K562 (cell line): Measurements from ENCODE around the gene KCNC3. TPM values are rescaled to one million over a fixed set of nuclear protein-coding genes. Genes with fewer than 3 reads are reported as not detected.
A peak's percentile ranks its signal among the peaks of the same experiment; 100 is the strongest.

Experiments used
- NCOA6 ChIP-seq: fragments of 450-650 bp; IDR thresholded peaks from 2 replicates; pipeline ENCODE4 v1.6.1; 2017; ENCODE audit warnings: mild to moderate bottlenecking
- ZNF445 ChIP-seq: fragments of 250-450 bp; sonication (Bioruptor Pico); IDR thresholded peaks from 2 replicates; pipeline ENCODE4 v1.4.0; 2020; ENCODE audit warnings: low read depth, mild to moderate bottlenecking, moderate library complexity
- polyA plus RNA-seq, 8 experiments: library from polyadenylated mRNA; depleted of rRNA in 4 of 8; stranded (reverse) in 5 of 8; unstranded in 3 of 8; fragments of >200 nt; fragmentation: Nextera tagmentation in 2 of 8; fragmentation: Illumina TruSeq in 1 of 8; extraction: Ambion mirVana in 2 of 8; extraction: Trizol in 1 of 8; gene quantifications; 2 replicates each; pipeline versions ENCODE4 v1.2.1 to v1.2.3, GENCODE V29; 2011 to 2014; ENCODE audit warnings: inconsistent platforms in 1 of 8, missing spikeins in 1 of 8
- total RNA-seq, 7 experiments: library from RNA; depleted of rRNA in 6 of 7; stranded (reverse); fragments of >200 nt in 6 of 7; fragmentation: Illumina TruSeq in 2 of 7; extraction: Trizol in 2 of 7; gene quantifications; 2 replicates each; pipeline versions ENCODE4 v1.2.1 to v1.2.3, GENCODE V29; 2011 to 2021; ENCODE audit warnings: low replicate concordance in 1 of 7
- TF ChIP-seq, protein P1 (sequence below): sonication (generic); formaldehyde crosslinking; IDR thresholded peaks from 2 replicates; pipeline ENCODE4 v1.4.0; 2020; ENCODE audit warnings: mild to moderate bottlenecking, missing genetic modification reagents
- TF ChIP-seq, protein P2 (sequence below): fragments of 450-650 bp; IDR thresholded peaks from 2 replicates; pipeline ENCODE4 v1.6.1; 2016; ENCODE audit warnings: mild to moderate bottlenecking, moderate library complexity
- TF ChIP-seq, protein P3 (sequence below): fragments of 250-450 bp; sonication (Bioruptor Pico); IDR thresholded peaks from 2 replicates; pipeline ENCODE4 v1.4.0; 2020; ENCODE audit warnings: mild to moderate bottlenecking, moderate library complexity
- TF ChIP-seq, protein P4 (sequence below): sonication (generic); IDR thresholded peaks from 2 replicates; pipeline ENCODE4 v1.6.1; 2016

KCNC3 gene
- total and polyA plus RNA-seq, 9 of the 15 experiments (the other 6 are each of a cell fraction or from before 2014, with no cell fraction given): 0.03 to 26.2 (median 2.0) TPM

DNA sequence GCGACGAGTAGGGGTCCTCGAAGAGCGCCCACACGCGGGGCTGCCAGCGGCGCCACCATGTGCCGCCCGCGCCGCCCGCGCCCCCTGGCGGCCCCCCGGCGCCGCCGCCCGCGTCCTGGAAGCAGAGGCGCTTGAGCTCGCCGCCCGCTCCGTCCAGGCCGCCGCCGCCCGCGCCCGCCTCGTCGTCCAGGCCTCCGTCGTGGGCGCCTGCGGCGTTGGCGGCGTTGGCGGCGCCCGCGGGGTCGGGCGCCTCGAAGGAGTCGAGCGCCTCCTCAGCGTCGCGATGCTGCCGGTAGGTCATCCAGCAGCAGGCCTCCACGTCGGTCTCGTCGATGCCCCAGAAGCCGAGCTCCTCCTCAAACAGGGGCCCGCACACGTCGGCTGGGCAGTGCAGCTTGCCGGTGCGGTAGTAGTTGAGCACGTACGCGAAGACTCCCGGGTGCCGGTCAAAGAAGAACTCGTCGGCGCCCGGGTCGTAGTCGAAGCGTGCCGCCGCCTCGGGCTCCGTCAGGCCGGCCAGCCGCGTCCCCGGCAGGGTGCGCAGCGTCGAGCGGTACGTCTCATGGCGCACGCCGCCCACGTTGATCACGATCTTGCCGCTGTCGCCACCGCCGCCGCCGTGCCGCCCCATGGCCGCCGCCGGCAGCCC is 829 bp downstream of the KCNC3 start (continued):
- TF ChIP-seq ZNF445 (CRISPR knock-in tag): no peak
- TF ChIP-seq, protein P1, sequence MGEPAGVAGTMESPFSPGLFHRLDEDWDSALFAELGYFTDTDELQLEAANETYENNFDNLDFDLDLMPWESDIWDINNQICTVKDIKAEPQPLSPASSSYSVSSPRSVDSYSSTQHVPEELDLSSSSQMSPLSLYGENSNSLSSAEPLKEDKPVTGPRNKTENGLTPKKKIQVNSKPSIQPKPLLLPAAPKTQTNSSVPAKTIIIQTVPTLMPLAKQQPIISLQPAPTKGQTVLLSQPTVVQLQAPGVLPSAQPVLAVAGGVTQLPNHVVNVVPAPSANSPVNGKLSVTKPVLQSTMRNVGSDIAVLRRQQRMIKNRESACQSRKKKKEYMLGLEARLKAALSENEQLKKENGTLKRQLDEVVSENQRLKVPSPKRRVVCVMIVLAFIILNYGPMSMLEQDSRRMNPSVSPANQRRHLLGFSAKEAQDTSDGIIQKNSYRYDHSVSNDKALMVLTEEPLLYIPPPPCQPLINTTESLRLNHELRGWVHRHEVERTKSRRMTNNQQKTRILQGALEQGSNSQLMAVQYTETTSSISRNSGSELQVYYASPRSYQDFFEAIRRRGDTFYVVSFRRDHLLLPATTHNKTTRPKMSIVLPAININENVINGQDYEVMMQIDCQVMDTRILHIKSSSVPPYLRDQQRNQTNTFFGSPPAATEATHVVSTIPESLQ (CRISPR knock-in tag): 0 out of 2 replicates have a peak, but pooled peaks have one; percentile 47
- TF ChIP-seq, protein P2, sequence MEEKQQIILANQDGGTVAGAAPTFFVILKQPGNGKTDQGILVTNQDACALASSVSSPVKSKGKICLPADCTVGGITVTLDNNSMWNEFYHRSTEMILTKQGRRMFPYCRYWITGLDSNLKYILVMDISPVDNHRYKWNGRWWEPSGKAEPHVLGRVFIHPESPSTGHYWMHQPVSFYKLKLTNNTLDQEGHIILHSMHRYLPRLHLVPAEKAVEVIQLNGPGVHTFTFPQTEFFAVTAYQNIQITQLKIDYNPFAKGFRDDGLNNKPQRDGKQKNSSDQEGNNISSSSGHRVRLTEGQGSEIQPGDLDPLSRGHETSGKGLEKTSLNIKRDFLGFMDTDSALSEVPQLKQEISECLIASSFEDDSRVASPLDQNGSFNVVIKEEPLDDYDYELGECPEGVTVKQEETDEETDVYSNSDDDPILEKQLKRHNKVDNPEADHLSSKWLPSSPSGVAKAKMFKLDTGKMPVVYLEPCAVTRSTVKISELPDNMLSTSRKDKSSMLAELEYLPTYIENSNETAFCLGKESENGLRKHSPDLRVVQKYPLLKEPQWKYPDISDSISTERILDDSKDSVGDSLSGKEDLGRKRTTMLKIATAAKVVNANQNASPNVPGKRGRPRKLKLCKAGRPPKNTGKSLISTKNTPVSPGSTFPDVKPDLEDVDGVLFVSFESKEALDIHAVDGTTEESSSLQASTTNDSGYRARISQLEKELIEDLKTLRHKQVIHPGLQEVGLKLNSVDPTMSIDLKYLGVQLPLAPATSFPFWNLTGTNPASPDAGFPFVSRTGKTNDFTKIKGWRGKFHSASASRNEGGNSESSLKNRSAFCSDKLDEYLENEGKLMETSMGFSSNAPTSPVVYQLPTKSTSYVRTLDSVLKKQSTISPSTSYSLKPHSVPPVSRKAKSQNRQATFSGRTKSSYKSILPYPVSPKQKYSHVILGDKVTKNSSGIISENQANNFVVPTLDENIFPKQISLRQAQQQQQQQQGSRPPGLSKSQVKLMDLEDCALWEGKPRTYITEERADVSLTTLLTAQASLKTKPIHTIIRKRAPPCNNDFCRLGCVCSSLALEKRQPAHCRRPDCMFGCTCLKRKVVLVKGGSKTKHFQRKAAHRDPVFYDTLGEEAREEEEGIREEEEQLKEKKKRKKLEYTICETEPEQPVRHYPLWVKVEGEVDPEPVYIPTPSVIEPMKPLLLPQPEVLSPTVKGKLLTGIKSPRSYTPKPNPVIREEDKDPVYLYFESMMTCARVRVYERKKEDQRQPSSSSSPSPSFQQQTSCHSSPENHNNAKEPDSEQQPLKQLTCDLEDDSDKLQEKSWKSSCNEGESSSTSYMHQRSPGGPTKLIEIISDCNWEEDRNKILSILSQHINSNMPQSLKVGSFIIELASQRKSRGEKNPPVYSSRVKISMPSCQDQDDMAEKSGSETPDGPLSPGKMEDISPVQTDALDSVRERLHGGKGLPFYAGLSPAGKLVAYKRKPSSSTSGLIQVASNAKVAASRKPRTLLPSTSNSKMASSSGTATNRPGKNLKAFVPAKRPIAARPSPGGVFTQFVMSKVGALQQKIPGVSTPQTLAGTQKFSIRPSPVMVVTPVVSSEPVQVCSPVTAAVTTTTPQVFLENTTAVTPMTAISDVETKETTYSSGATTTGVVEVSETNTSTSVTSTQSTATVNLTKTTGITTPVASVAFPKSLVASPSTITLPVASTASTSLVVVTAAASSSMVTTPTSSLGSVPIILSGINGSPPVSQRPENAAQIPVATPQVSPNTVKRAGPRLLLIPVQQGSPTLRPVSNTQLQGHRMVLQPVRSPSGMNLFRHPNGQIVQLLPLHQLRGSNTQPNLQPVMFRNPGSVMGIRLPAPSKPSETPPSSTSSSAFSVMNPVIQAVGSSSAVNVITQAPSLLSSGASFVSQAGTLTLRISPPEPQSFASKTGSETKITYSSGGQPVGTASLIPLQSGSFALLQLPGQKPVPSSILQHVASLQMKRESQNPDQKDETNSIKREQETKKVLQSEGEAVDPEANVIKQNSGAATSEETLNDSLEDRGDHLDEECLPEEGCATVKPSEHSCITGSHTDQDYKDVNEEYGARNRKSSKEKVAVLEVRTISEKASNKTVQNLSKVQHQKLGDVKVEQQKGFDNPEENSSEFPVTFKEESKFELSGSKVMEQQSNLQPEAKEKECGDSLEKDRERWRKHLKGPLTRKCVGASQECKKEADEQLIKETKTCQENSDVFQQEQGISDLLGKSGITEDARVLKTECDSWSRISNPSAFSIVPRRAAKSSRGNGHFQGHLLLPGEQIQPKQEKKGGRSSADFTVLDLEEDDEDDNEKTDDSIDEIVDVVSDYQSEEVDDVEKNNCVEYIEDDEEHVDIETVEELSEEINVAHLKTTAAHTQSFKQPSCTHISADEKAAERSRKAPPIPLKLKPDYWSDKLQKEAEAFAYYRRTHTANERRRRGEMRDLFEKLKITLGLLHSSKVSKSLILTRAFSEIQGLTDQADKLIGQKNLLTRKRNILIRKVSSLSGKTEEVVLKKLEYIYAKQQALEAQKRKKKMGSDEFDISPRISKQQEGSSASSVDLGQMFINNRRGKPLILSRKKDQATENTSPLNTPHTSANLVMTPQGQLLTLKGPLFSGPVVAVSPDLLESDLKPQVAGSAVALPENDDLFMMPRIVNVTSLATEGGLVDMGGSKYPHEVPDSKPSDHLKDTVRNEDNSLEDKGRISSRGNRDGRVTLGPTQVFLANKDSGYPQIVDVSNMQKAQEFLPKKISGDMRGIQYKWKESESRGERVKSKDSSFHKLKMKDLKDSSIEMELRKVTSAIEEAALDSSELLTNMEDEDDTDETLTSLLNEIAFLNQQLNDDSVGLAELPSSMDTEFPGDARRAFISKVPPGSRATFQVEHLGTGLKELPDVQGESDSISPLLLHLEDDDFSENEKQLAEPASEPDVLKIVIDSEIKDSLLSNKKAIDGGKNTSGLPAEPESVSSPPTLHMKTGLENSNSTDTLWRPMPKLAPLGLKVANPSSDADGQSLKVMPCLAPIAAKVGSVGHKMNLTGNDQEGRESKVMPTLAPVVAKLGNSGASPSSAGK: peak; percentile 62
- TF ChIP-seq NCOA6: peak; percentile 98
- TF ChIP-seq, protein P3, sequence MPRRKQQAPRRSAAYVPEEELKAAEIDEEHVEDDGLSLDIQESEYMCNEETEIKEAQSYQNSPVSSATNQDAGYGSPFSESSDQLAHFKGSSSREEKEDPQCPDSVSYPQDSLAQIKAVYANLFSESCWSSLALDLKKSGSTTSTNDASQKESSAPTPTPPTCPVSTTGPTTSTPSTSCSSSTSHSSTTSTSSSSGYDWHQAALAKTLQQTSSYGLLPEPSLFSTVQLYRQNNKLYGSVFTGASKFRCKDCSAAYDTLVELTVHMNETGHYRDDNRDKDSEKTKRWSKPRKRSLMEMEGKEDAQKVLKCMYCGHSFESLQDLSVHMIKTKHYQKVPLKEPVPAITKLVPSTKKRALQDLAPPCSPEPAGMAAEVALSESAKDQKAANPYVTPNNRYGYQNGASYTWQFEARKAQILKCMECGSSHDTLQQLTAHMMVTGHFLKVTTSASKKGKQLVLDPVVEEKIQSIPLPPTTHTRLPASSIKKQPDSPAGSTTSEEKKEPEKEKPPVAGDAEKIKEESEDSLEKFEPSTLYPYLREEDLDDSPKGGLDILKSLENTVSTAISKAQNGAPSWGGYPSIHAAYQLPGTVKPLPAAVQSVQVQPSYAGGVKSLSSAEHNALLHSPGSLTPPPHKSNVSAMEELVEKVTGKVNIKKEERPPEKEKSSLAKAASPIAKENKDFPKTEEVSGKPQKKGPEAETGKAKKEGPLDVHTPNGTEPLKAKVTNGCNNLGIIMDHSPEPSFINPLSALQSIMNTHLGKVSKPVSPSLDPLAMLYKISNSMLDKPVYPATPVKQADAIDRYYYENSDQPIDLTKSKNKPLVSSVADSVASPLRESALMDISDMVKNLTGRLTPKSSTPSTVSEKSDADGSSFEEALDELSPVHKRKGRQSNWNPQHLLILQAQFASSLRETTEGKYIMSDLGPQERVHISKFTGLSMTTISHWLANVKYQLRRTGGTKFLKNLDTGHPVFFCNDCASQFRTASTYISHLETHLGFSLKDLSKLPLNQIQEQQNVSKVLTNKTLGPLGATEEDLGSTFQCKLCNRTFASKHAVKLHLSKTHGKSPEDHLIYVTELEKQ (CRISPR knock-in tag): no peak
- TF ChIP-seq, protein P4, sequence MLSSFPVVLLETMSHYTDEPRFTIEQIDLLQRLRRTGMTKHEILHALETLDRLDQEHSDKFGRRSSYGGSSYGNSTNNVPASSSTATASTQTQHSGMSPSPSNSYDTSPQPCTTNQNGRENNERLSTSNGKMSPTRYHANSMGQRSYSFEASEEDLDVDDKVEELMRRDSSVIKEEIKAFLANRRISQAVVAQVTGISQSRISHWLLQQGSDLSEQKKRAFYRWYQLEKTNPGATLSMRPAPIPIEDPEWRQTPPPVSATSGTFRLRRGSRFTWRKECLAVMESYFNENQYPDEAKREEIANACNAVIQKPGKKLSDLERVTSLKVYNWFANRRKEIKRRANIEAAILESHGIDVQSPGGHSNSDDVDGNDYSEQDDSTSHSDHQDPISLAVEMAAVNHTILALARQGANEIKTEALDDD: no peak
